ENCODE results near the gene FRY. TPM values are rescaled to one million over a fixed set of nuclear protein-coding genes. Genes with fewer than 3 reads are reported as not detected.

The FRY gene
- total and polyA plus RNA-seq, 2 donors from 2014 or later = 21.8 to 69.5 TPM

DNA sequence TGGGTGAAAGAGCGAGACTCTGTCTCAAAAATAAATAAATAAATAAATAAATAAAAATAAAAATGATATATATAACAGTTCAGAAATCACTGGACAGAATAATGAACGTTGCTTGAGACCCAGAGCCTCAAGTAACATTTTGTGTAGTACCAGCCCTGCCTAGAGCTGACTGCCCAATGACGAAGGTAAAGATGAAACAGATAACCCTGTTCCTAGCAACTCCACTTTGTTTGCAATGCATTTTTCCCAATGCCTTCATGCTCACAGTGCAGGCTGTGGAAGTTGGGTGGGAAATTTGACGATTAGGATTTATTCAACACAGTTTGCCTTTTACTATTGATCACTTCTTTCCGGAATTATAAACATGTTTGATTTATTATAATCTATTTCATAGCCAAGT is 22.2 kb upstream of the FRY start:
- DNase-seq (no peak), FAIRE-seq (no peak)
- H3K4me1 ChIP-seq (ENCODE audit: control insufficient read depth in 2 of 3, insufficient read depth in 2 of 3, low read depth in 1 of 3, low read length in 3 of 3) = no peaks in the 10 kb centered on the region
- no peak overlapping the region for H3K4me3 ChIP-seq (ENCODE audit: low read length in 3 of 3)
- H3K9ac ChIP-seq (ENCODE audit: low read length in 3 of 3) = no peak overlapping the region
- no peak overlapping the region for H3K27ac ChIP-seq (ENCODE audit: low read depth in 2 of 2, low read length in 2 of 2)
- intact Hi-C loops (cut with DNase I) = no loop called here
- H3K36me3 ChIP-seq (ENCODE audit: control insufficient read depth in 2 of 3, insufficient read depth in 3 of 3, low read length in 3 of 3) = no peaks in the 10 kb centered on the region
- TF ChIP-seq, protein P1, sequence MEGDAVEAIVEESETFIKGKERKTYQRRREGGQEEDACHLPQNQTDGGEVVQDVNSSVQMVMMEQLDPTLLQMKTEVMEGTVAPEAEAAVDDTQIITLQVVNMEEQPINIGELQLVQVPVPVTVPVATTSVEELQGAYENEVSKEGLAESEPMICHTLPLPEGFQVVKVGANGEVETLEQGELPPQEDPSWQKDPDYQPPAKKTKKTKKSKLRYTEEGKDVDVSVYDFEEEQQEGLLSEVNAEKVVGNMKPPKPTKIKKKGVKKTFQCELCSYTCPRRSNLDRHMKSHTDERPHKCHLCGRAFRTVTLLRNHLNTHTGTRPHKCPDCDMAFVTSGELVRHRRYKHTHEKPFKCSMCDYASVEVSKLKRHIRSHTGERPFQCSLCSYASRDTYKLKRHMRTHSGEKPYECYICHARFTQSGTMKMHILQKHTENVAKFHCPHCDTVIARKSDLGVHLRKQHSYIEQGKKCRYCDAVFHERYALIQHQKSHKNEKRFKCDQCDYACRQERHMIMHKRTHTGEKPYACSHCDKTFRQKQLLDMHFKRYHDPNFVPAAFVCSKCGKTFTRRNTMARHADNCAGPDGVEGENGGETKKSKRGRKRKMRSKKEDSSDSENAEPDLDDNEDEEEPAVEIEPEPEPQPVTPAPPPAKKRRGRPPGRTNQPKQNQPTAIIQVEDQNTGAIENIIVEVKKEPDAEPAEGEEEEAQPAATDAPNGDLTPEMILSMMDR (IDR thresholded peaks at IDR 0.05; ENCODE audit: borderline replicate concordance, extremely low read depth, insufficient read depth) = no peak
- H3K27me3 ChIP-seq (ENCODE audit: control insufficient read depth, insufficient read depth, low read length) = no peaks in the 10 kb centered on the region
- no peaks in the 10 kb centered on the region for H3K9me3 ChIP-seq (ENCODE audit: control insufficient read depth in 2 of 3, insufficient read depth in 1 of 3, low read length in 3 of 3)

DNA sequence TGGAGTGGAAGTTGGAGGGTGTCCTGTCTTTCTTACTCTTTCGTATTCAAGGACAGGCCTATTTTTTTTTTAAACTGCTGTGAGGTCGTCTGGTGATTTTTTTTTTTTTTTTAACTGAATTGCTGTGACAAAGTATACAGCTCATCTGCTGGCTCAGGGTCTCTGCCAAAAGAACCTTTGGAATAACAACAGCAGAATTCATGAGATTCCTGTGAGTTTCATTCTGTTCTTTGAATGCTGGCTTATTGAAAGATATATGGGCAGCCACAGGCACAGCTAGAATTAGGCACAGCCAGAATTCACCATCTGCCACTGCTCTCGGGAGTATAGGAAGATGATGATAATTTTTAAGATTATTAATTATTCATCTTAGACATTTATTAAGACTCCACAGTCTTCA is 21.4 kb upstream of the FRY start:
- H3K4me3 ChIP-seq (ENCODE audit: low read length in 3 of 3) = no peak overlapping the region
- no peak overlapping the region for H3K9ac ChIP-seq (ENCODE audit: low read length in 3 of 3)
- intact Hi-C loops (cut with DNase I) = no loop called here
- no peaks in the 10 kb centered on the region for H3K27me3 ChIP-seq (ENCODE audit: control insufficient read depth, insufficient read depth, low read length)
- H3K4me1 ChIP-seq (ENCODE audit: control insufficient read depth in 2 of 3, insufficient read depth in 2 of 3, low read depth in 1 of 3, low read length in 3 of 3) = no peaks in the 10 kb centered on the region
- H3K36me3 ChIP-seq (ENCODE audit: control insufficient read depth in 2 of 3, insufficient read depth in 3 of 3, low read length in 3 of 3) = no peaks in the 10 kb centered on the region
- H3K27ac ChIP-seq (ENCODE audit: low read depth in 2 of 2, low read length in 2 of 2) = no peak overlapping the region
- FAIRE-seq (no peak), DNase-seq (no peak)
- H3K9me3 ChIP-seq (ENCODE audit: control insufficient read depth in 2 of 3, insufficient read depth in 1 of 3, low read length in 3 of 3) = no peaks in the 10 kb centered on the region
- TF ChIP-seq, protein P1 (IDR thresholded peaks at IDR 0.05; ENCODE audit: borderline replicate concordance, extremely low read depth, insufficient read depth) = no peak

DNA sequence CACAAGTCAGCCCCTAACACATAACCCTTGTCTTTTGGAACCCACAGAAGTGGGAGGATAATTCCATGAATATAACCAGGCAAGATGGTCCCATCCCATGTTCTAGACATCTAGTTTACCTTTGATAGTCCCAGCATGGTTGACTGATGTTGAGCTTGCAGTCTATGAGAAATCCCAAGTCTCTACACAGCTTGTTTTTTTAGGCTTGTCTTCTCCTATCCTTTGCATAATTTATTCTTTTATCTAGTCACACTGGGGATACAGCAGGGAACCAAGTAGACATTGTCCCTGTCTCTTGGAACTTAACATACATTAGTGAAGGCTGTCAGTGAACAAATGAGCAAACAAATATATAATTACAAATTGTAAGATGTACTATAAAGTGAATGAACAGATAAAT is 19.6 kb upstream of the FRY start:
- Histone ChIP-seq H3K36me3 (ENCODE audit: control insufficient read depth in 2 of 3, insufficient read depth in 3 of 3, low read length in 3 of 3) (no peaks in the 10 kb centered on the region), H3K27ac (ENCODE audit: low read depth in 2 of 2, low read length in 2 of 2) (no peak overlapping the region), H3K27me3 (ENCODE audit: control insufficient read depth, insufficient read depth, low read length) (no peaks in the 10 kb centered on the region), H3K4me3 (ENCODE audit: low read length in 3 of 3) (no peak overlapping the region), H3K9ac (ENCODE audit: low read length in 3 of 3) (no peak overlapping the region), H3K4me1 (ENCODE audit: control insufficient read depth in 2 of 3, insufficient read depth in 2 of 3, low read depth in 1 of 3, low read length in 3 of 3) (no peaks in the 10 kb centered on the region), H3K9me3 (ENCODE audit: control insufficient read depth in 2 of 3, insufficient read depth in 1 of 3, low read length in 3 of 3) (no peaks in the 10 kb centered on the region)
- no peak for FAIRE-seq
- DNase-seq = no peak
- TF ChIP-seq, protein P1 (IDR thresholded peaks at IDR 0.05; ENCODE audit: borderline replicate concordance, extremely low read depth, insufficient read depth) = no peak
- intact Hi-C loops (cut with DNase I) = no loop called here

DNA sequence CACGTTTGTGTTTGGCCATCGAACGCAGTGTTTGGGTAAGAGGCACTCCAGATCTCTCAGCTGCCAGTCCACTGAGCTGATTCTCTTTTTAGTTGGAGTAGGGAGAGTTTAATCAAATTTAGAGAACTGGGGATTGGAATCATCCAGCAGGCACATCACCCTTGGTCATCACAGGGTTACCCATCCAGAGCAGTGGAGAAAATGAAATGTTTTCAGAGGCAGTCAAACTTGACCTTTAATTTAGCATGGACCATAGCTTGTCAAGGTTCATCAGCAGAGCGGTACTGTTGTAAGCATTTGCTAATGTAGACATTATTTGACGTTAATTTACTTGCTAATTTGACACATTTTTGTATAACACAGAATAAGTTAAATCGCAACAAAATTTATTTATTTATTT is 18.4 kb upstream of the FRY start:
- Histone ChIP-seq H3K4me3 (ENCODE audit: low read length in 3 of 3) (no peak overlapping the region), H3K27me3 (ENCODE audit: control insufficient read depth, insufficient read depth, low read length) (no peaks in the 10 kb centered on the region), H3K27ac (ENCODE audit: low read depth in 2 of 2, low read length in 2 of 2) (no peak overlapping the region), H3K9me3 (ENCODE audit: control insufficient read depth in 2 of 3, insufficient read depth in 1 of 3, low read length in 3 of 3) (no peaks in the 10 kb centered on the region), H3K9ac (ENCODE audit: low read length in 3 of 3) (no peak overlapping the region), H3K36me3 (ENCODE audit: control insufficient read depth in 2 of 3, insufficient read depth in 3 of 3, low read length in 3 of 3) (no peaks in the 10 kb centered on the region), H3K4me1 (ENCODE audit: control insufficient read depth in 2 of 3, insufficient read depth in 2 of 3, low read depth in 1 of 3, low read length in 3 of 3) (no peaks in the 10 kb centered on the region)
- TF ChIP-seq, protein P1 (IDR thresholded peaks at IDR 0.05; ENCODE audit: borderline replicate concordance, extremely low read depth, insufficient read depth) = no peak
- FAIRE-seq = no peak
- peak in 2 of 5 donors; percentile 56 to 64 for DNase-seq
- intact Hi-C loops (cut with DNase I) = no loop called here

All from kidney (tissue), 14 donors.